ENCODE results near the gene TBC1D3B. TPM values are rescaled to one million over a fixed set of nuclear protein-coding genes. Genes with fewer than 3 reads are reported as not detected.

Gene TBC1D3B
- total RNA-seq, 1 experiment from 2014 or later: 11.3 TPM

DNA sequence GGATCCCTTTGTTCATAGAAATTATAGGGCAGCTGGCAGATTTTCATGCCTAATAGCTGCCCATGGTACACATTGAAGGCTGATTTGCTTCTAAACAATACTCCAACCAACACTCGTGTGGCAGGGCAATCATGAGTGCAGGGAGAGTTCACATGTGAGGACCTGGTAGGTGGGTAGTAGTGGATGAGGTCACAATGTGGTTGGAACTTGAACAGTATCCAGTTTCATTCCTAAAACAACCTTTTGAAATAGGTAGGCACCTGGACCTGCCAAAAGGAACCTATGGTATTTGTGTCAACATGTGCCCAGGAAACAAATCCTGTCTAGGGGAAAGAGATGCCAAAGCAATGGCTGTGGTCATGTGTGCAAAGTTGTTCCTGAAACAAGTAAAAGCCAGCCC is 40.0 kb downstream of the TBC1D3B start:
- H3K4me2 ChIP-seq (ENCODE audit: low read length): no peak overlapping the region
- H3K9me2 ChIP-seq (ENCODE audit: insufficient read depth): no peaks in the 10 kb centered on the region
- intact Hi-C loops (cut with micrococcal nuclease): loop anchor here (5.0 kb wide), 2 partner anchors 59 to 169 kb away; no protein-coding TSS in a partner anchor
- ATAC-seq (no peak), DNase-seq (ENCODE audit: low read depth, low spot score) (no peak)
- no peaks in the 10 kb centered on the region for H3K9me3 ChIP-seq (ENCODE audit: control insufficient read depth in 1 of 2, insufficient read depth in 1 of 2, low read depth in 1 of 2, low read length in 2 of 2)
- no peaks in the 10 kb centered on the region for H3K27me3 ChIP-seq (ENCODE audit: insufficient read depth, low read length)
- no peaks in the 10 kb centered on the region for H3K79me2 ChIP-seq (ENCODE audit: insufficient read depth, low read length)
- RAD21 ChIA-PET (ENCODE audit: low non-redundant PET in 1 of 2, low total read pairs in 2 of 2, uncharacterized antibody in 2 of 2, unreplicated experiment in 2 of 2): no interaction called here
- CTCF ChIA-PET: interaction anchor here (1.5 to 2.2 kb wide), 2 partner anchors 13 to 17 kb away, joined by 3 to 13 read pairs; no protein-coding TSS in a partner anchor
- TF ChIP-seq REST (IDR thresholded peaks at IDR 0.05; ENCODE audit: low read depth) (no peak), YY1 (IDR thresholded peaks at IDR 0.05; ENCODE audit: extremely low read depth, insufficient replicate concordance, low read depth, low read length) (no peak), CBX3 (IDR thresholded peaks at IDR 0.05; ENCODE audit: low read depth) (no peak), RAD21 (IDR thresholded peaks at IDR 0.05; ENCODE audit: low read depth) (no peak), EZH2 (IDR thresholded peaks at IDR 0.05) (no peak), ZNF274 (IDR thresholded peaks at IDR 0.05; ENCODE audit: low read depth, low read length) (no peak), SP1 (IDR thresholded peaks at IDR 0.05; ENCODE audit: low read depth) (no peak), SIN3A (IDR thresholded peaks at IDR 0.05; ENCODE audit: low read depth) (no peak), ZFX (IDR thresholded peaks at IDR 0.05) (no peak), CTCF (IDR thresholded peaks at IDR 0.05 in 2 of 3, conservative IDR thresholded peaks at IDR 0.05 in 1 of 3; ENCODE audit: borderline replicate concordance in 1 of 3, insufficient read depth in 1 of 3, low read depth in 2 of 3, low read length in 2 of 3) (no peak), EGR1 (IDR thresholded peaks at IDR 0.05; ENCODE audit: low read depth) (no peak), CEBPB (IDR thresholded peaks at IDR 0.05; ENCODE audit: low read depth) (no peak), EZH2phosphoT487 (IDR thresholded peaks at IDR 0.05; ENCODE audit: borderline replicate concordance) (no peak), POLR2A (IDR thresholded peaks at IDR 0.05; ENCODE audit: borderline replicate concordance, extremely low read depth, insufficient read depth, insufficient read length) (no peak)
- TF ChIP-seq, protein P1, sequence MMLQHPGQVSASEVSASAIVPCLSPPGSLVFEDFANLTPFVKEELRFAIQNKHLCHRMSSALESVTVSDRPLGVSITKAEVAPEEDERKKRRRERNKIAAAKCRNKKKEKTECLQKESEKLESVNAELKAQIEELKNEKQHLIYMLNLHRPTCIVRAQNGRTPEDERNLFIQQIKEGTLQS (IDR thresholded peaks at IDR 0.05): no peak
- H3K27ac ChIP-seq (ENCODE audit: low read depth, low read length): no peak overlapping the region
- POLR2A ChIA-PET: no interaction called here
- no peaks in the 10 kb centered on the region for H4K20me1 ChIP-seq (ENCODE audit: insufficient read depth)
- no peak overlapping the region for H3K4me3 ChIP-seq (replicated peaks in 1 of 2; ENCODE audit: low read depth in 1 of 2, low read length in 2 of 2)
- H3K36me3 ChIP-seq (ENCODE audit: control insufficient read depth in 1 of 2, insufficient read depth in 2 of 2, low read length in 2 of 2): no peaks in the 10 kb centered on the region
- no TSS peak for BruUV-seq (replicated peaks)
- H3K9ac ChIP-seq (ENCODE audit: low read length): no peak overlapping the region
- no peak overlapping the region for H2AFZ ChIP-seq (ENCODE audit: low read depth, low read length, poor library complexity, severe bottlenecking)
- H3K4me1 ChIP-seq (ENCODE audit: control insufficient read depth in 1 of 2, insufficient read depth in 2 of 2, low read length in 2 of 2): no peaks in the 10 kb centered on the region
